Measurements from ENCODE around the gene PPARG.

PPARG gene

DNA sequence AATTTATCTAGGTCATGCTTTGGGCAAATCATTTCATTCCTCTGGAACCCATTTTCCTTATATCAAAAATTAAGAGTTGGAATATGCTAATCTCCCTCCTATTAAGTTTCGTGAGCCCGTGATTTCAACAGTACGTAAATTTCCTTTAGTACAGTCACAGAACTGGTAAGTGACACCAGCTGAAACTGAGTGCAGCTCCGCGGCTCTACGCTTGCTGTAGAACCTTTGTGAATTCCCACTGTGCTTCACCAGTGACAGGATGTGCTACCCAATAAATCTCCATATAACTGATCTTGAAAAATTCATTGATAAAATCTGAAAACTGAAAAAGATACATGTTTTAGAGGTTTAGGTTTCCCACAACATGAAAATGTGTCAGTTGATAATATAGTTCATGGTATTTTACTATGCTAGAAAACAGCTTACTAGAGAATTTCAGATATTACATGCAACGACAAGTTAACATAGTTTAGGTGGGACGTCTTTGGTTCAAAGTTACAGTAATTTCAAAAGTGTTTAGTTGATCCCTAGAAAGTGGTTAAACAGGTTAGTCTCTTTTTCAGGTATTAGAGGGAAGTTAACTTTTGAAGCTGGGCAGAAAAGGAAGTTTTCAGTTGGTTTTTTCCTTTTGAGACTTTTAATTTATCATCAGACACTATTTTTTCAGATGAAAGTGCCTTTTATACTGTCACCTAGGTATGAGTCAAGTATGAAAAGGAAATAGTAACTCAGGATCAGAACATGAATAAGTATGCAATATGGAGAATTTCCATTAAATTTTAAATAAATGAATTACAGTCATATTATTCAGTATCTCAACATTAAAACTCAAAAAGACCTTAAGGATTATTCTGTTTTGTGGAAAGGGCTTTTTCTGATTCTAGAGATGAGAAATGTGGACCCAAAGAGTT lies 57.0 kb downstream of the PPARG start:
- no peak for DNase-seq

DNA sequence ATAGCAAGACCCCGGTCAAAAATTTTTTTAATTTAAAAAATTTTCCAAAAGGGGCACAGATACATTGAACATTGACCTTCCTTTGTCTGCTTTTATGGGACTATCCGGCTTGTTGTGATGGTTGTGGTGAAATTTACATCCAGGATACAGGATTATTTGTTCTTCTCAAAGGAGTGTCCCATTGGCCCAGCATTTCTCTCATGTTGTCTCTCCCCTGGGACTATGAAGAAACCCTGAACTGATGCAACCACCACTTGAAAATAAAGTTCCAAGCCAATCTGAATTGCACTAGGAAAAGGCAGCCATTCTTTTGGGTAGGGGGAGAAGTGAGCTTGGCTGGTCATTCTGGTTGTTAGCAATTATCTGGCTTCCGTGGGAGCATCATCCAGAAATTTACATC lies 58.4 kb downstream of the PPARG start:
- DNase-seq = no peak

DNA sequence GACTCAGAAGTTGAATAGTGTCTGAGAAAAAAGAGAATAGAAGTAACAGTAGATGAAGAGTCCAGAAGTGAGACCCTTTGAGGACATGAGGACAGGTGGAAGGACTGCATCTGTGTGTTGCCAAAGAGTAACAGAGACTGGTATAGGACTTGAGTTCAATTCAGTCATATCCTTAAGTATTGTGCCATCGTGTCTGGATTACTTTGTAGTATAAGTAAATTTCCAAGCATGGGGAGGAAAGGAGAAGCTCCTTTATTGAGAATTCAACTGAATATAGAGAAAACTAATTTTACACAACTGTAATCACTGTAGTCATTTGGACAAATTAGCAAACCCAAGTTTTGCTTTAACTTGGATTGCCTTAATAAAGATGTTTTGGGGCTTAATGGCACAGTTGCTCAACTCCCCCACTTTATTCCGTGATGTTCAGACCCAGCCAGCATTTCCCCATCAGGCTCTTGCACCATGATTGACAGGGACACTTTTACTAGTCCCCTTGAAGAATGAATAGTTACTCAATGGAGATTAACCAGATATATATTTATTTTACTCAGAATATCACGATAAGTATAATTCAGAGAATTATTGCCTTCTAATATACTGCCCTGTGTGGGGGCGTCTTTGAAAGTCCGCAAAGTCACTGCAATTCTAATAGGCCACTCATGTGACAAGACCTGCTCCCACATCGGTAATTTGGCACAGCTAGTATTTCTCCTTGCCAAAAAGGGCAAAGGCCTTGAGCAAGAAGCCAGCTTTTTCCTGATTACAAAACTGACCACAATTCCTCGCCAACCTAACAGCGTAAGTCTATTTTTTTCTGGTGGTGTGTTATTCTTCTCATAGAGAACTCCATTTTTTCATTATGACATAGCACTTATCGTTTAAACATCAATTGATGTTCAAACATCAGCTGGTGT lies 61.3 kb downstream of the PPARG start:
- DNase-seq = peak; percentile 73 to 87 (median 84)

DNA sequence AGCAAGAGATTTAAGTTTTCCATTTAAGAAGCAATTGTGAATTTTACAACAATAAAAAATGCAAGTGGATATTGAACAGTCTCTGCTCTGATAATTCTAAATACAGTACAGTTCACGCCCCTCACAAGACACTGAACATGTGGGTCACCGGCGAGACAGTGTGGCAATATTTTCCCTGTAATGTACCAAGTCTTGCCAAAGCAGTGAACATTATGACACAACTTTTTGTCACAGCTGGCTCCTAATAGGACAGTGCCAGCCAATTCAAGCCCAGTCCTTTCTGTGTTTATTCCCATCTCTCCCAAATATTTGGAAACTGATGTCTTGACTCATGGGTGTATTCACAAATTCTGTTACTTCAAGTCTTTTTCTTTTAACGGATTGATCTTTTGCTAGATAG lies 62.3 kb downstream of the PPARG start:
- peak; percentile 74 to 84 (median 81) for DNase-seq

DNA sequence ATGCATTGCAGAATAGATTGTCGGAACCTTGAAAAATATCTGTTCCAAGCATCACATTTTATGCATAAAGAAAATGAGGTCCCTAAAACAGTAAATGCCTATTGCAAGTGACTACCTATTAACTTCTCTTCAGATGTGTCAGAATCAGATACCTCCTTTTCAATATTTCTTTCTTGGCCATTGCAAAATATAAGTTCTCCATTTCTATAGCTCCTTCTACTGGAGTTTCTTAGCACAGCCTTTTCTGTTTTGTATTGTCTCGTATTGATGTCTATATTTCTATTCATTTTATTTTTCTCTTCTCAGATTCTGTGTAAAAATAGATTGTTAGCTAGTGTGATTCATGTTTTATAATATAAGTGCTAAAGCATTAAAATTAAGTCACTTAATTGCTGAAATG lies 63.4 kb downstream of the PPARG start:
- peak in 2 of 3 donors; percentile 38 to 47 for DNase-seq

DNA sequence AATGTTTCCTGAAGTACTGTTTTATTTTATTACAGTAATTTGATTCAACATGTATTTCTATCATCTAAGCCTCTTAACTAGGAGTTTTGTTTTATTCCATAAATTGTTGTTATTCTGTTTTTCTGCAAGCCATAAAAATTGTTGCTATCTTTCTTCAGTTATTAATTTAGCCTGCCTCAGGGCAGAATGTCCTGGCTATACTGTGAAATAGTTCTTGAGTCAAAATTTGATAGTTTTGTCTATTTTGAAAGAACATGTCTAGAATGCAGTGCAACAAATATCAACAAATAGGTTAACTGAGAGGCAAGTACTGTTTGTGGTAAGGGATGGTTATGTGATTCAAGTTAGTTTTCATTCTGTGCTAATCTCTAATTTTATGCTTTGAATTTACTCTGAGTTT lies 63.9 kb downstream of the PPARG start:
- no peak for DNase-seq

DNA sequence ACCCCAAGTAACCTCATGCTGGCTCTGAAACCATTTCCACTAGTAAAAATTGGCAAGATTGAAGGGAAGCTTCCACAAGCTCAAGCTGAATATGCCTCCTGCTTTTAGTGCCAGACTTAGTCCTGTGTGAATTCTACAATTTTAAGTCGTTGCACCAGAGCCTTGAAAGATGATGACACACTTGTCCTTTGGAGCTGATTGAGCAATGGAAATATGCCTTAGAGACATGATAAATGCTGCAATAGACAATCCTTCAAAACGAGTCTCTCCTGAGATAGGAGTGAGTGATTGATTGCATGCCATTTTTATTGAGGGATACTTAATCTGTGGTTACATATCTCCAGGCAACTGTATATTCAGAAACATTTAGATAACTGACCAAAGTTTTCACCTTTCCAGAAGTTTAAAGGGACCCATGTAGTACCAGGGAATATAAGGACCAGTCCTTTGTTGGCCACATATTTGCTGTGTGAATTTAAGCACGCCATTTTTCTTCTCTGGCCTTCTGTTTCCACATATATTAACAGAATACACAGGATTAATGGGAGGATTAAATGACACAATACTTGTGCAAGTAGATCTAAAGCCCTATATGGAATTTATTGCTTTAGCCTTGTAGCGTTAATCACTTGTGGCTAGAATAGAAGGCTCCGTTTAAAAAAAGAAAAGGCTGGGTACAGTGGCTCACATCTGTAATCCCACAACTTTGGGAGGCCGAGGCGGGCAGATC lies 65.1 kb downstream of the PPARG start:
- DNase-seq = peak; percentile 69 to 89 (median 87)

DNA sequence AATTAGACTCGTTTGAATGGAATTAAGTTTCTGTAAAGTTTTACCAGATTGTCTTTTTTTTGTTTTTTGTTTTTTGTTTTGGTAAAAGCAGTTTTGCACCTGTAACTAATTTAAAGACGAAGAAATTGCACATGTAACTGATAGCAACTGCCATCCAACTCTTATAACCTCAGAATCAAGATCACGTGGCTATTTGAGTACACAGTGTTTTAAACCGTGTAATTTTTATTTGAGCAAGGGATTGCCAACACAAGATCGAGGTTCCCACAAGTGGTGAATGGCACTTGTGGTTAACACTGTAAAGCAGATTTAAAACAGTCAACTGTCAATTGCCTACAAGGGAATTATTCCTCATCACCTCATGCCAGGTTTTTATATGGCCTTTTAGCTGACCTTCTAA lies 67.3 kb downstream of the PPARG start:
- DNase-seq = no peak

DNA sequence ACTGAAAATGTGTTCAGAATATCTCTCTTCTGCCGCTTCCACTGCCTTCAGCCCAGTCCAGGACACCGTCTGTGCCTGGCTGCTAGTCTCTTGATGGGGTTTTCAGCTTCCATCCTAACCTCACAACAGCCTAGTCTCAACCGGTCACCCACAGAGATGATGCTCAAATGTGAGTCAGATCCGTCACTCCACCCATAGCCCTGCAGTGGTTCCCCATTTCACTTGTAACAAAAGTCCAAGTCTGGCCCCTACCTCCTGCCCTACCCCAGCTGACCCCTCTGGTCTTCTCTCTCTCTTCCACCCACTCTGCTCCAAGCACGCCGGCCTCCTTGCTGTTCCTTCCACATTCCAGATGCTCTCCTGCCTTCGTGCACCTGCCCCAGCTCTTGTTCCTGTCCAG lies 68.1 kb downstream of the PPARG start:
- DNase-seq = peak; percentile 88 to 92 (median 92)

DNA sequence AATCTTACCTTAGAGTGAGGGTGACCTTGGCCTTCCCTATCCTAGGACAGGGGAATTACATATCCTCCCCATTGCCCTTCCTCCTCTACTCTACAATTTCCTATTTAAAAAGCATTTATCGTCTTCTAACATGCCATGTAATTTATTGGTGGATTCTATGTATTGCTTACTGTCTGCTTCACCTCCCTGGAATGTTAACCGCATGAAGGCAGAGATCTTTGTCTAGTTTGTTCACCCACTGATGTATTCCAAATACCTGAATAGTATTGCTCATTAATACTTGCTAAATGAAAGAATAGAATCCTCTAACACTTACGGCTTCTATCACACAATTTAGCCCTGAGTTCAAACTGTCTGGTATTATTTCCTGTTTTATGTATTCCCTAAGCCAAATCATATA lies 68.6 kb downstream of the PPARG start:
- no peak for DNase-seq

DNA sequence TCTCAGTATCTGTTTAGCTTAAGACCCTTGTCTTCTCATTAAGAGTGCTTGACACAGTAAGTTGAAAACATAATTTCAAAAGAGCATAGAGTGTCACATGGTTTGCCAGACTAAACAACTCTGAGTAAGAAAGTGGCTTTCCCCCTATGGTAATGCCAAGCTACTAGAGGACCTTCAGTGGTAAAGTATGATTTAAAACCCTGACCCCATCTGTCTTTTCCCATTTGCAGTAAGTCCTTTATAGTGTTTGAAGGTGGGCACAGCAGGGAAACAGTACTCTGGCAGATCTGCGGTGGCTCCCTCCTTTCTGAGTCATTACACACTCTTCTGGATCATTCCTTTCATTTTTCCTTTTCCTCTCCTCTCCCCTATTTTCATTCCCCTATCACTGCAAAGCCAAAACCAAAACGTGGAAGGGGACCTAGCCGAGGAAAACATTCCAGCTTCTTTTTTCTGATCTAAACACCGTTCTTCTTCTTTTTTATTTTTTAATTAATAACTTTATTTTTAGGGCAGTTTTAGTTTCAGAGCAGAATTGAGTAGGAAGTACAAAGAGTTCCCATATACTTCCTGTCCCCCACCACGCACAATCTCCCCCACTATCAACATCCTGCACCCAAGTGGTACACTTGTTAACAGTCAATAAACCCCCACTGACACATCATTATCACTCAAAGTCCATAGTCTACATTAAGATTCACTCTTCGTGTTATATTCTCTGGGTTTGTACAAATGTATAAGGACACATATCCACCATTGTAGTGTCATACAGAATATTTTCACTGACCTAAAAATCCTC lies 74.7 kb downstream of the PPARG start:
- DNase-seq = peak; percentile 29 to 52 (median 49)

DNA sequence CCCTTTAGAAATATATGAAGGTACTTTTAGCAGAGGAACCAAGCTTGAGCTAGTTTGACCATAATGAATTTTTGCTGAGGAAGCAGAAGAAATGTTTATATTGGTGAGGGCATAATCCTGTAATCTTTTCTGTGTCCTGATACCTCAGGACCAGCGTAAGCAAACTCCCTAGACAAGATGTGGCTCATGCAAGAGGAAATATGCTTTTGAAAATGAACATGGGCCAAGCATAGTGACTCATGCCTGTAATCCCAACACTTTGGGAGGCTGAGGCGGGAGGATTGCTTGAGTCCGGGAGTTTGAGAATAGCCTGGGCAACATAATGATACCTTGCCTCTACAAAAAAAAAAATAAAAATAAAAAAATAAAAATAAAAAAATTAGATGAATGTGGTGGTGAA lies 78.5 kb downstream of the PPARG start:
- no peak for DNase-seq

DNA sequence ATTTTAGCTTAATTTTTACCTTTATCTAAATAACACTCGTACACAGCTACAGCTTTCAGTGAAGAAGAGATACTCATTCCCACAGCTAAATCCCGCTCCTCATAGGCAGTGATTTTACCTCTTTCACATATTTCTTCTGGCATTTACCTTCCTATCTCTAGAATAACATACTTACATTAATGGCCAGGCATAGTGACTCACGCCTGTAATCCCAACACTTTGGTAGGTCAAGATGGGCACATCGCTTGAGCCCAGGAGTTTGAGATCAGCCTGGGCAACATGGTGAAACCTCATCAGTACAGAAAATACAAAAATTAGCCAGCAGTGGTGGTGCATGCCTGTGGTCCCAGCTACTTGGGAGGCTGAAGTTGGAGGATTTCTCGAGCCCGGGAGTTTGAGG lies 80.2 kb downstream of the PPARG start:
- DNase-seq = no peak

DNA sequence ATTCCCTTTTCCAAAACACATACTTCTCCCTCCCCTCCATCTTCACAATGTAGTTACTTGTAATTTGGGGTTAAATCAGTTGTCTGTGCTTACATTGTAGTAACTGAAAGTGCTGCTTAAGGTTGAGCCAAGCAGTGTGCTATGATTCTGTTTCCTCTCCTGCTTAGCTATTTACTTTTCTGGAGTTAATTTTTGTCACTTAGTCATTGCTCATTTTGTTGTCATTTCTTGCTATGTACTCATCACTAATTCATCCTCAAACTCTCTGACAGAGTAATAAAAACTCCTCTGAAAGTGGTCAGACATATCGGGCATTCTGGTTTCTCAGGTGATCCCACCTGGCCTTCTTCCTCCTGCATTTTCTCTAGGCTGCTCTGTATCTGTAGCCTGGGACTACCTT lies 80.7 kb downstream of the PPARG start:
- no peak for DNase-seq

DNA sequence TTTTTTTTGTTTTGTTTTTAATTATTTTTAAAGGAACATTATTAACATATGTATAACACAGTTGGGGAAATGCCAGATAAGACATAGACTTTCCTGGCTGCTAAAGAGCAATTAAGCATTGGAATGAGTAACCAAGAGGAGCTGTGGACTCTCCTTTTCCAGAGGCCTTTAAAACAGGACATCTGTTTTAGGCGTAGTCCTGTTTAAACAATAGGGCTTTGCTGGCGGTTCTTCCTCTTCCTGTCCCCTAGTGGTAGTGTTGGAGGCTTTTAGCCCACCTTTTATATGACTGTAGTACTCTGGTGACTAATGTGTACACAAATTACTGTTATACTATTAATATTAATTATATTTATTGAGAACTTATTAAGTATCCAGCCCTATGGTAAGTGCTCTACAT lies 81.9 kb downstream of the PPARG start:
- no peak for DNase-seq

DNA sequence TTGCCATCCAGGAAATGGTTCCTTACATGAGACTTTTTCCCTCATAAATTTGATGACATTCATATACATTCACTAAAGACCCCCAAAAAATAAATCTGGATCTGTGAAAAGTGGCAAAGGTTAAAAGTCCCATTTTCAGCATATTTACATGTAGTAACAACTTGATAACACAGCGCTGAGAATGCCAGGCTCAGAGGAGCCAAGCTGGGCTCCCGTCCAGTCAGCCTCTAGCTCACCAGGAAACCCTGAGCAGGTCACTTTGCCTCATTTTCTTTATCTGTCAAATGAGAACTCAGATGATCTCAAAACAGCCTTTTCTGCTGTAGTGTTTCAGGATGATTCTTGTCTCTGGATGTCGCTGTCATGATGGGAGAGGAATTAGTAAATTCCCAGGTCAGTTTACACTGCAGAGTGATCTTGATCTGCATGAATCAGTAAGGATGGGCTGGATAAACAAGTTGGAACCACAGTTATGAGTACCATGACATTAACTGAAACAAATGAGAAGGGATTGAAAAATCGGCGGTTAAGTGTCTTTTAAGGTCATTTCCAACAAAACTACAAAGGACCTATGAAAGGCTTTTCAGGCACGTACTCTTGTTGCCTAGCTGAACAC lies 82.8 kb downstream of the PPARG start:
- DNase-seq = no peak

DNA sequence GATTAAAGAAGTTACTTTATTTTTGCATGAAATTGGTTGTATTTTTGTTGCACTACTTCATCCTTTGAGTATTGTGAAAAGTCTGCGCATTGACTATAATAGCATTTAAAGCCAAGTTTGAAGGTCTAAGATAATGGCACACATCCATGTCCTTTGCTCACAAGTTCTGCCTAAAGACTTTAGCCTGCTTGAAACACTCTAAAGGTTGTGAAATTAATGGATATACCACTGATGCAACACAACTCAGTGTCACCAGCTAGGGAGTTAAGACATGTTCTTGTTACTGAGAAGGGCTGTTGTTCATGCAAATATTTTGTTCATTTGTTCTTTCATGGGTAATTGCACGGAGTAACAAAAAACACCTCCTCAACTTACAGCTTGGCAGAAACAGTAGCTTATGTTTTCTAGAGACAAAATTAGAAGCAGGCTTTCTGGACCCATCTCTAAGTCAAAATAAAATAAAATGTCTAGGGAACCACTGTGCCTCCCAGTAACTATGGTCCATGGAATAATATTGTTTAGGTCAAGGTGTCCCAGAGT lies 83.9 kb downstream of the PPARG start:
- DNase-seq = no peak

DNA sequence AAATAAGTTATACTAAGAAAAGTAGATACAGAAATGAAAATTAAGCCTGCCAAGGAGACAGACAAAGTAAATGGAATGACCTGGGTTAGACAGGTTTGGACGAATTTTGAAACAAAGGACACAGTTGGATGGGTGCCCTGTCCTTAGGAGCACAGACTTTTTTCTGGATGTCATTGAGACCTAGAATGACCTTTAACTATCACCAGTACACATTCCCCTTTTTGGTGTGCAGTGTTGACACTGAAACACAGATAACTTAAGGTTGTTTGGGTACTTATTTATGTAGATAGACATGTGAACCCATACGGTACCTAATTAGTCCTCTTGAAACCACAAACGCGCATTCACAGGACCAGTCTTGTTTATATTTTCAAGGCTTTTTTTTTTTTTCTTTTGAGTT lies 86.7 kb downstream of the PPARG start:
- DNase-seq = no peak

DNA sequence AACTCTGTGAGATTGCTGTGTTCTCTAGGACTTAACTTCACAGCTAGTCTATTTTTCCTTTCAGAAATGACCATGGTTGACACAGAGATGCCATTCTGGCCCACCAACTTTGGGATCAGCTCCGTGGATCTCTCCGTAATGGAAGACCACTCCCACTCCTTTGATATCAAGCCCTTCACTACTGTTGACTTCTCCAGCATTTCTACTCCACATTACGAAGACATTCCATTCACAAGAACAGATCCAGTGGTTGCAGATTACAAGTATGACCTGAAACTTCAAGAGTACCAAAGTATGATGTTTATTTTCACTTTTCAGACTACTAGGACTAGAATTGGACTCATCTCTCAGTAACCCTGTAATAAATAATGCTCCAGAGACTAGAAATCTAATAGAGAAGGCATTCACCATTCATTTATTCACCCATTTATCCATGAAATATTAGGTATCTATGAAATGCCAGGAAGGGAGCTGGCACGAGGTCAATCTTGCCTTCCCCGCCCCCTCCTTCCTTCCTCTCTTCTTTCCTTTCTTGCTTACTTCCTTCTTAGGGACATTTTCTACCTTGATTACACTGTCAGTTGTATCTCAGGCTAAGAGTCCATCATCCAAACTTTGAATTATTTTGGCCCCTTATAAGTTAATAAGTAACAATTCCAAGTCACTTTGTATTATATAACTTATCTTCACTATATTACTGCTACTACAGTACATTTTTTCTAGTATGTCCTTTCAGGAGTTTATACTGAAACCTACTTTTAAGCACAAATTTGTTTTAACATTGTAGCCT lies 91.0 kb downstream of the PPARG start:
- DNase-seq = no peak

DNA sequence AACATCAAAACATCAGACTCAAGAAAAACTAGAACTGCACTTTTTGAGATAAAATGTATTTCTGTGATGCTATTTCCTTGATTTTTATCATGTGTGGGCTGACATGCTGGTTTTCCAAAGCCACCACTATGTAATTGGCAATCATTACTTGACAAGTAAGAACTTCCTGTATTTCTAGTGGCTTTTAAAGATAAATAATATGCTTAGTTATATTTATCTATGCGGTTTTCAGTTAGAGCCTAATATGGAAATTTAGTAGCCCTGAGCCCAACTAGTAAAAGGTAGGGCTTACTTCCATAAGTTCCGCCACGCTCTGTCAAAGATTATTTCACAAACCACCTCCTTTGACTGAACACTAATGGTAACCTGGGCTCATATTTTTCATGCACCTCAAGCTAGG lies 91.6 kb downstream of the PPARG start:
- DNase-seq = no peak

DNA sequence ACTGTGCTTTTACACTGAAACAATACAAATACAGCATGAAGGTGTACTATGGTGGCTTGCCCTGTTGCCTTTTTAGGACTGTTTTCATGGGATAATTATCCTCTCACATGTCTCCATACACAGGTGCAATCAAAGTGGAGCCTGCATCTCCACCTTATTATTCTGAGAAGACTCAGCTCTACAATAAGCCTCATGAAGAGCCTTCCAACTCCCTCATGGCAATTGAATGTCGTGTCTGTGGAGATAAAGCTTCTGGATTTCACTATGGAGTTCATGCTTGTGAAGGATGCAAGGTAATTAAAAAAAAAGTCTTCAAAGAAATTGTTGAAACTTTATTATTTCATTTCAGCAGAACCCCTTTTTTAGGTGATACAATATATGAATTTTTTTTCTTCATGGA lies 92.3 kb downstream of the PPARG start:
- no peak for DNase-seq
